ENCODE results near the gene VPS16. TPM values are rescaled to one million over a fixed set of nuclear protein-coding genes. Genes with fewer than 3 reads are reported as not detected.

The VPS16 gene
- total and polyA plus RNA-seq, 12 donors: 24.8 to 115 (median 34.8) TPM

DNA sequence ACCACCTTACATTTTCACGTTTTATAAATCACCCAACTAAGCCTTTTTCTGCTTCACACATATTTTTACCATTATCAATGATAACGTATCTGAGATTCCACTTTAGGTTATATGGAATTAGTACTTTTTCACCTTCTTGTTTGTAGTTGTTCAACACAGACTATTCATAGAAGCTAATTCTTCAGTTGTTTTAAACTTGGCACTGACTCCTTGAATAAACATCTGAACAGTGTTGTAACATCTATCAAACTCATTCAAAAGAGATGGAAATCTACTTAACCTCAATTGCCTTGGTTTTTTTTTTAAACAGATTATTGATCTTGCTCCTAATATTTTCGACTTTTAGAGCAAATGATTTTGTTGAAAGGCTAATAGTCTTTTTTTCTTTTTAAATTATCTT lies 67.0 kb downstream of the VPS16 start:
- no peak overlapping the region for H3K27ac ChIP-seq
- WGBS, 4 donors: 76 to 83% (median 79%) methylated on average over 3 of the region's 3 CpGs
- H3K27me3 ChIP-seq: no peaks in the 10 kb centered on the region
- intact Hi-C loops (cut with DNase I): no loop called here
- H3K4me3 ChIP-seq: no peak overlapping the region
- DNase-seq: no peak
- no peaks in the 10 kb centered on the region for H3K9me3 ChIP-seq (replicated peaks in 1 of 3)
- TF ChIP-seq, protein P1, sequence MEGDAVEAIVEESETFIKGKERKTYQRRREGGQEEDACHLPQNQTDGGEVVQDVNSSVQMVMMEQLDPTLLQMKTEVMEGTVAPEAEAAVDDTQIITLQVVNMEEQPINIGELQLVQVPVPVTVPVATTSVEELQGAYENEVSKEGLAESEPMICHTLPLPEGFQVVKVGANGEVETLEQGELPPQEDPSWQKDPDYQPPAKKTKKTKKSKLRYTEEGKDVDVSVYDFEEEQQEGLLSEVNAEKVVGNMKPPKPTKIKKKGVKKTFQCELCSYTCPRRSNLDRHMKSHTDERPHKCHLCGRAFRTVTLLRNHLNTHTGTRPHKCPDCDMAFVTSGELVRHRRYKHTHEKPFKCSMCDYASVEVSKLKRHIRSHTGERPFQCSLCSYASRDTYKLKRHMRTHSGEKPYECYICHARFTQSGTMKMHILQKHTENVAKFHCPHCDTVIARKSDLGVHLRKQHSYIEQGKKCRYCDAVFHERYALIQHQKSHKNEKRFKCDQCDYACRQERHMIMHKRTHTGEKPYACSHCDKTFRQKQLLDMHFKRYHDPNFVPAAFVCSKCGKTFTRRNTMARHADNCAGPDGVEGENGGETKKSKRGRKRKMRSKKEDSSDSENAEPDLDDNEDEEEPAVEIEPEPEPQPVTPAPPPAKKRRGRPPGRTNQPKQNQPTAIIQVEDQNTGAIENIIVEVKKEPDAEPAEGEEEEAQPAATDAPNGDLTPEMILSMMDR (IDR thresholded peaks at IDR 0.05): no peak
- no peak for TF ChIP-seq POLR2A (IDR thresholded peaks at IDR 0.05)
- peaks cover 0 to 6% of the 10 kb centered on the region in 2 donors for H3K4me1 ChIP-seq (replicated peaks in 1 of 2)
- no peaks in the 10 kb centered on the region for H3K36me3 ChIP-seq (replicated peaks in 1 of 2)

- TF ChIP-seq POLR2A (IDR thresholded peaks at IDR 0.05): no peak
- H3K4me1 ChIP-seq (replicated peaks in 1 of 2): peaks cover 0 to 6% of the 10 kb centered on the region in 2 donors
- H3K9me3 ChIP-seq (replicated peaks in 1 of 3): no peaks in the 10 kb centered on the region
- H3K36me3 ChIP-seq (replicated peaks in 1 of 2): no peaks in the 10 kb centered on the region
- no peak overlapping the region for H3K4me3 ChIP-seq
- intact Hi-C loops (cut with DNase I): no loop called here
- DNase-seq: no peak
- 91 to 100% (median 94%) methylated on average over 2 of the region's 2 CpGs for WGBS, 4 donors
- no peak overlapping the region for H3K27ac ChIP-seq
- no peaks in the 10 kb centered on the region for H3K27me3 ChIP-seq
These were observed 69.4 kb downstream of the VPS16 start for GRCh38 chr20:2909953-2910352.

DNA sequence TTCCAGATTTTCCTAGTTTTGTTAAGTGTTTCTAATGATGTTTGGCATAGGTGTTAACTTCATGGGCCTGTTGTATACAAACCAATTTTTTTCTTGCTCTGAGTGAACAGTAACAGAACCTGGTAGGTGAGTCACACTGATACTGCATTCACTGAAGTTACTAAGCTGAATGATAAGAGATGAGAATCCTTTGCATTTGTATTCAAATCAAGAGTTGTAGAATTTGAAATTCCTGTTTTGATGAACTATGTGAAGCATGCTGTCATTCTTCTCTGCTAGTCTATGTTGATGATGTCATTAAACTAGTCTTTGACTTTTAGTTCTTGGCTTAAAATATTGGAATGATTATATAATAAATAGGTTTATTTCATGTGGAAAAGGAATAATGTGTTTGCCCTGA lies 70.7 kb downstream of the VPS16 start:
- peaks cover 0 to 6% of the 10 kb centered on the region in 2 donors for H3K4me1 ChIP-seq (replicated peaks in 1 of 2)
- H3K36me3 ChIP-seq (replicated peaks in 1 of 2): no peaks in the 10 kb centered on the region
- H3K27ac ChIP-seq: no peak overlapping the region
- H3K27me3 ChIP-seq: no peaks in the 10 kb centered on the region
- H3K9me3 ChIP-seq (replicated peaks in 1 of 3): no peaks in the 10 kb centered on the region
- no peak overlapping the region for H3K4me3 ChIP-seq
- intact Hi-C loops (cut with DNase I): no loop called here
- no peak for DNase-seq
- no peak for TF ChIP-seq POLR2A (IDR thresholded peaks at IDR 0.05)

DNA sequence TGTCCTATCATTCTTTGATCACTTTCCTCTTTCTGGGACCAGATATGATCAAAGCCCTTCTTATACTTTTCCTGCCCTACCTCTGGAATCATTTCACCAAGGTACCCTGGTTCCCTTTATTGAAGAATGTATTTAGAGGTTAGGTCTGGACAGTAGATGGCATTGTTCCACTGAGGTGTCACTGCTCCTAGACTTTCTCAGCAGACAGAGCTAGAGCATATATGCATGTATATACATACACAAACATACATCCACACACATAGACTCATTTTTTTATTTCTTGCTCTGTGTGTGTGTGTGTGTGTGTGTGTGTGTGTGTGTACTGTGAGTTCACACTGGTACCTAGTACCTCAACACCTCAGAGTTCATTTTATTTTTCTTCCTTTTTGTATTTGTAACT lies 73.6 kb downstream of the VPS16 start:
- no peaks in the 10 kb centered on the region for H3K27me3 ChIP-seq
- intact Hi-C loops (cut with DNase I): no loop called here
- no peak for TF ChIP-seq POLR2A (IDR thresholded peaks at IDR 0.05)
- TF ChIP-seq, protein P1 (IDR thresholded peaks at IDR 0.05): no peak
- peaks cover 0 to 6% of the 10 kb centered on the region in 2 donors for H3K4me1 ChIP-seq (replicated peaks in 1 of 2)
- H3K4me3 ChIP-seq: no peak overlapping the region
- no peak overlapping the region for H3K27ac ChIP-seq
- no peaks in the 10 kb centered on the region for H3K9me3 ChIP-seq (replicated peaks in 1 of 3)
- no peaks in the 10 kb centered on the region for H3K36me3 ChIP-seq (replicated peaks in 1 of 2)
- DNase-seq: no peak

Other genes with a start within 250 kb of the VPS16 start
- gene NOP56, start 188.1 kb upstream of the VPS16 start, total RNA-seq: 100 to 1,000 TPM in 2 of 9 donors, 10 to 100 TPM in 7; 52.5 to 180 (median 79.6) TPM
- 100 to 1,000 TPM; 126 to 181 (median 166) TPM for gene NOP56, start 188.1 kb upstream of the VPS16 start, polyA plus RNA-seq
- gene IDH3B, start 176.5 kb upstream of the VPS16 start, total RNA-seq: 100 to 1,000 TPM in 7 of 9 donors, 10 to 100 TPM in 2; 79.0 to 220 (median 111) TPM
- 100 to 1,000 TPM; 101 to 113 (median 104) TPM for gene IDH3B, start 176.5 kb upstream of the VPS16 start, polyA plus RNA-seq
- gene EBF4, start 148.0 kb upstream of the VPS16 start, total RNA-seq: 10 to 100 TPM in 4 of 9 donors, 1 to 10 TPM in 5; 2.8 to 13.3 (median 9.7) TPM
- gene EBF4, start 148.0 kb upstream of the VPS16 start, polyA plus RNA-seq: 10 to 100 TPM in 2 of 3 donors, 1 to 10 TPM in 1; 1.6 to 29.7 (median 14.1) TPM
- 10 to 100 TPM in 5 of 9 donors, 1 to 10 TPM in 4; 6.1 to 21.8 (median 11.9) TPM for gene CPXM1, start 40.1 kb upstream of the VPS16 start, total RNA-seq
- gene CPXM1, start 40.1 kb upstream of the VPS16 start, polyA plus RNA-seq: 10 to 100 TPM in 2 of 3 donors, 1 to 10 TPM in 1; 2.5 to 19.7 (median 10.5) TPM
- not detected for gene C20orf141, start 25.8 kb upstream of the VPS16 start, total RNA-seq
- gene C20orf141, start 25.8 kb upstream of the VPS16 start, polyA plus RNA-seq: under 1 TPM in 1 of 3 donors, not detected in 2; 0.30 TPM
- gene TMEM239, start 24.4 kb upstream of the VPS16 start, total RNA-seq: not detected
- under 1 TPM in 1 of 3 donors, not detected in 2; 0.08 TPM for gene TMEM239, start 24.4 kb upstream of the VPS16 start, polyA plus RNA-seq
- gene PCED1A, start 90 bp upstream of the VPS16 start, total RNA-seq: 10 to 100 TPM; 16.8 to 65.8 (median 46.3) TPM
- gene PCED1A, start 90 bp upstream of the VPS16 start, polyA plus RNA-seq: 100 to 1,000 TPM in 2 of 3 donors, 1 to 10 TPM in 1; 9.6 to 244 (median 129) TPM
- gene PTPRA, start 32.7 kb downstream of the VPS16 start, total RNA-seq: 10 to 100 TPM; 33.5 to 62.5 (median 47.7) TPM
- 10 to 100 TPM; 16.3 to 94.7 (median 16.7) TPM for gene PTPRA, start 32.7 kb downstream of the VPS16 start, polyA plus RNA-seq
- 1 to 10 TPM in 1 of 9 donors, under 1 TPM in 2, not detected in 6; 0.34 to 1.7 (median 0.65) TPM for gene GNRH2, start 202.9 kb downstream of the VPS16 start, total RNA-seq
- 1 to 10 TPM in 2 of 3 donors, not detected in 1; 3.1 to 4.2 TPM for gene GNRH2, start 202.9 kb downstream of the VPS16 start, polyA plus RNA-seq
- gene MRPS26, start 205.3 kb downstream of the VPS16 start, total RNA-seq: 100 to 1,000 TPM in 3 of 9 donors, 10 to 100 TPM in 6; 67.2 to 144 (median 78.2) TPM
- 100 to 1,000 TPM in 2 of 3 donors, 10 to 100 TPM in 1; 27.9 to 145 (median 135) TPM for gene MRPS26, start 205.3 kb downstream of the VPS16 start, polyA plus RNA-seq
- 1 to 10 TPM in 3 of 9 donors, under 1 TPM in 3, not detected in 3; 0.47 to 1.8 (median 0.97) TPM for gene OXT, start 230.9 kb downstream of the VPS16 start, total RNA-seq
- 10 to 100 TPM in 1 of 3 donors, 1 to 10 TPM in 1, not detected in 1; 1.5 to 20.5 TPM for gene OXT, start 230.9 kb downstream of the VPS16 start, polyA plus RNA-seq
- under 1 TPM in 3 of 9 donors, not detected in 6; 0.53 to 0.75 (median 0.74) TPM for gene AVP, start 244.0 kb downstream of the VPS16 start, total RNA-seq
- gene AVP, start 244.0 kb downstream of the VPS16 start, polyA plus RNA-seq: under 1 TPM in 1 of 3 donors, not detected in 2; 0.27 TPM